ENCODE data around the gene BASP1.
A peak's percentile ranks its signal among the peaks of the same experiment; 100 is the strongest.

The BASP1 gene

GRCh38 chr5:17290540-17290974, 73.1 kb downstream of the BASP1 start:
- no peak overlapping the region for H3K27ac ChIP-seq (replicated peaks; ENCODE audit: low read length)
- no peak overlapping the region for H2BK15ac ChIP-seq (ENCODE audit: low read length)
- no peak overlapping the region for H4K8ac ChIP-seq (ENCODE audit: low read depth, low read length)
- WGBS, 2 donors (ENCODE audit: extremely low coverage in 2 of 2, insufficient read length in 2 of 2, insufficient replicate concordance in 1 of 2): no CpG with 5 or more reads among the region's 9 CpGs
- H2AFZ ChIP-seq (ENCODE audit: low read length): no peak overlapping the region
- no peak overlapping the region for H2AK5ac ChIP-seq (ENCODE audit: low read depth, low read length)
- no peaks in the 10 kb centered on the region for H3K27me3 ChIP-seq (ENCODE audit: control insufficient read depth in 3 of 3, insufficient read depth in 3 of 3, low read depth in 1 of 3, low read length in 3 of 3)
- peak overlapping the region; percentile 24 for H2BK12ac ChIP-seq (ENCODE audit: low read length)
- no peak overlapping the region for H3K4me2 ChIP-seq (ENCODE audit: insufficient read depth, low read length, poor library complexity, severe bottlenecking)
- peaks cover 0 to 2% of the 10 kb centered on the region in 2 donors for H3K9me3 ChIP-seq (replicated peaks in 1 of 2; ENCODE audit: control insufficient read depth in 2 of 2, insufficient read depth in 1 of 2, low read depth in 1 of 2, low read length in 2 of 2)
- no peaks in the 10 kb centered on the region for H3K4me1 ChIP-seq (ENCODE audit: control insufficient read depth in 2 of 2, insufficient read depth in 1 of 2, low read depth in 1 of 2, low read length in 2 of 2)
- no peak overlapping the region for H3K14ac ChIP-seq (ENCODE audit: low read length)
- no peak overlapping the region for H3K4ac ChIP-seq (ENCODE audit: low read length)
- H3K36me3 ChIP-seq (replicated peaks in 1 of 2; ENCODE audit: control insufficient read depth in 2 of 2, insufficient read depth in 2 of 2, low read length in 2 of 2): no peaks in the 10 kb centered on the region
- H3K18ac ChIP-seq (ENCODE audit: low read length): no peak overlapping the region
- H4K91ac ChIP-seq (ENCODE audit: low read depth, low read length, poor library complexity): no peak overlapping the region
- H3K9ac ChIP-seq (ENCODE audit: low read depth, low read length, poor library complexity): no peak overlapping the region
- H2BK120ac ChIP-seq (ENCODE audit: low read depth, low read length): no peak overlapping the region
- no peak overlapping the region for H2BK5ac ChIP-seq (ENCODE audit: low read length)
- no peaks in the 10 kb centered on the region for H3K79me1 ChIP-seq (ENCODE audit: low read depth, low read length)
- no peak for DNase-seq (ENCODE audit: low spot score)
- H3K4me3 ChIP-seq (ENCODE audit: low read length in 2 of 2): no peak overlapping the region
- H3K23ac ChIP-seq (ENCODE audit: low read depth, low read length, poor library complexity): no peak overlapping the region

GRCh38 chr5:17292434-17293015, 75.1 kb downstream of the BASP1 start:
- H2AFZ ChIP-seq (ENCODE audit: low read length): no peak overlapping the region
- no peak overlapping the region for H3K9ac ChIP-seq (ENCODE audit: low read depth, low read length, poor library complexity)
- no peak overlapping the region for H3K14ac ChIP-seq (ENCODE audit: low read length)
- peaks cover 0 to 1% of the 10 kb centered on the region in 2 donors for H3K9me3 ChIP-seq (replicated peaks in 1 of 2; ENCODE audit: control insufficient read depth in 2 of 2, insufficient read depth in 1 of 2, low read depth in 1 of 2, low read length in 2 of 2)
- H3K18ac ChIP-seq (ENCODE audit: low read length): no peak overlapping the region
- H2BK12ac ChIP-seq (ENCODE audit: low read length): no peak overlapping the region
- H2AK5ac ChIP-seq (ENCODE audit: low read depth, low read length): no peak overlapping the region
- no peak for DNase-seq (ENCODE audit: low spot score)
- no peak overlapping the region for H2BK120ac ChIP-seq (ENCODE audit: low read depth, low read length)
- H4K8ac ChIP-seq (ENCODE audit: low read depth, low read length): no peak overlapping the region
- WGBS, 2 donors (ENCODE audit: extremely low coverage in 2 of 2, insufficient read length in 2 of 2, insufficient replicate concordance in 1 of 2): no CpG with 5 or more reads among the region's 12 CpGs
- no peaks in the 10 kb centered on the region for H3K79me1 ChIP-seq (ENCODE audit: low read depth, low read length)
- no peak overlapping the region for H2BK15ac ChIP-seq (ENCODE audit: low read length)
- H3K27me3 ChIP-seq (ENCODE audit: control insufficient read depth in 3 of 3, insufficient read depth in 3 of 3, low read depth in 1 of 3, low read length in 3 of 3): no peaks in the 10 kb centered on the region
- no peak overlapping the region for H2BK5ac ChIP-seq (ENCODE audit: low read length)
- H3K23ac ChIP-seq (ENCODE audit: low read depth, low read length, poor library complexity): no peak overlapping the region
- H3K4me1 ChIP-seq (ENCODE audit: control insufficient read depth in 2 of 2, insufficient read depth in 1 of 2, low read depth in 1 of 2, low read length in 2 of 2): no peaks in the 10 kb centered on the region
- no peaks in the 10 kb centered on the region for H3K36me3 ChIP-seq (replicated peaks in 1 of 2; ENCODE audit: control insufficient read depth in 2 of 2, insufficient read depth in 2 of 2, low read length in 2 of 2)
- no peak overlapping the region for H3K4me3 ChIP-seq (ENCODE audit: low read length in 2 of 2)
- H3K4me2 ChIP-seq (ENCODE audit: insufficient read depth, low read length, poor library complexity, severe bottlenecking): no peak overlapping the region
- H4K91ac ChIP-seq (ENCODE audit: low read depth, low read length, poor library complexity): no peak overlapping the region
- no peak overlapping the region for H3K27ac ChIP-seq (replicated peaks; ENCODE audit: low read length)
- no peak overlapping the region for H3K4ac ChIP-seq (ENCODE audit: low read length)

GRCh38 chr5:17294639-17295311, 77.3 kb downstream of the BASP1 start:
- Histone ChIP-seq H2BK120ac (ENCODE audit: low read depth, low read length) (no peak overlapping the region), H3K79me1 (ENCODE audit: low read depth, low read length) (no peaks in the 10 kb centered on the region), H3K27me3 (ENCODE audit: control insufficient read depth in 3 of 3, insufficient read depth in 3 of 3, low read depth in 1 of 3, low read length in 3 of 3) (no peaks in the 10 kb centered on the region), H3K14ac (ENCODE audit: low read length) (no peak overlapping the region), H3K9me3 (replicated peaks in 1 of 2; ENCODE audit: control insufficient read depth in 2 of 2, insufficient read depth in 1 of 2, low read depth in 1 of 2, low read length in 2 of 2) (no peaks in the 10 kb centered on the region), H2BK5ac (ENCODE audit: low read length) (no peak overlapping the region), H4K8ac (ENCODE audit: low read depth, low read length) (no peak overlapping the region), H3K4ac (ENCODE audit: low read length) (no peak overlapping the region), H3K23ac (ENCODE audit: low read depth, low read length, poor library complexity) (no peak overlapping the region), H3K27ac (replicated peaks; ENCODE audit: low read length) (no peak overlapping the region), H3K4me3 (ENCODE audit: low read length in 2 of 2) (no peak overlapping the region), H2AK5ac (ENCODE audit: low read depth, low read length) (no peak overlapping the region), H2AFZ (ENCODE audit: low read length) (no peak overlapping the region), H3K4me2 (ENCODE audit: insufficient read depth, low read length, poor library complexity, severe bottlenecking) (no peak overlapping the region), H4K91ac (ENCODE audit: low read depth, low read length, poor library complexity) (no peak overlapping the region), H3K4me1 (ENCODE audit: control insufficient read depth in 2 of 2, insufficient read depth in 1 of 2, low read depth in 1 of 2, low read length in 2 of 2) (peaks cover 0 to under 1% of the 10 kb centered on the region in 2 donors), H2BK15ac (ENCODE audit: low read length) (no peak overlapping the region), H3K36me3 (replicated peaks in 1 of 2; ENCODE audit: control insufficient read depth in 2 of 2, insufficient read depth in 2 of 2, low read length in 2 of 2) (no peaks in the 10 kb centered on the region), H3K18ac (ENCODE audit: low read length) (no peak overlapping the region), H3K9ac (ENCODE audit: low read depth, low read length, poor library complexity) (no peak overlapping the region), H2BK12ac (ENCODE audit: low read length) (no peak overlapping the region)
- WGBS, 2 donors (ENCODE audit: extremely low coverage in 2 of 2, insufficient read length in 2 of 2, insufficient replicate concordance in 1 of 2): no CpG with 5 or more reads among the region's 8 CpGs
- DNase-seq (ENCODE audit: low spot score): no peak

GRCh38 chr5:17295671-17296070, 78.2 kb downstream of the BASP1 start:
- no peak overlapping the region for H3K4me3 ChIP-seq (ENCODE audit: low read length in 2 of 2)
- no peak overlapping the region for H2BK120ac ChIP-seq (ENCODE audit: low read depth, low read length)
- no peak overlapping the region for H4K8ac ChIP-seq (ENCODE audit: low read depth, low read length)
- H2BK12ac ChIP-seq (ENCODE audit: low read length): no peak overlapping the region
- H3K4me1 ChIP-seq (ENCODE audit: control insufficient read depth in 2 of 2, insufficient read depth in 1 of 2, low read depth in 1 of 2, low read length in 2 of 2): peaks cover 0 to 7% of the 10 kb centered on the region in 2 donors
- no peak overlapping the region for H2BK15ac ChIP-seq (ENCODE audit: low read length)
- H3K9me3 ChIP-seq (replicated peaks in 1 of 2; ENCODE audit: control insufficient read depth in 2 of 2, insufficient read depth in 1 of 2, low read depth in 1 of 2, low read length in 2 of 2): no peaks in the 10 kb centered on the region
- no peak overlapping the region for H2BK5ac ChIP-seq (ENCODE audit: low read length)
- no peak overlapping the region for H3K18ac ChIP-seq (ENCODE audit: low read length)
- H4K91ac ChIP-seq (ENCODE audit: low read depth, low read length, poor library complexity): no peak overlapping the region
- no peak for DNase-seq (ENCODE audit: low spot score)
- no peak overlapping the region for H3K4me2 ChIP-seq (ENCODE audit: insufficient read depth, low read length, poor library complexity, severe bottlenecking)
- H3K14ac ChIP-seq (ENCODE audit: low read length): no peak overlapping the region
- no peak overlapping the region for H2AFZ ChIP-seq (ENCODE audit: low read length)
- WGBS, 2 donors (ENCODE audit: extremely low coverage in 2 of 2, insufficient read length in 2 of 2, insufficient replicate concordance in 1 of 2): no CpG with 5 or more reads among the region's 3 CpGs
- H3K23ac ChIP-seq (ENCODE audit: low read depth, low read length, poor library complexity): no peak overlapping the region
- no peak overlapping the region for H3K9ac ChIP-seq (ENCODE audit: low read depth, low read length, poor library complexity)
- no peak overlapping the region for H2AK5ac ChIP-seq (ENCODE audit: low read depth, low read length)
- no peak overlapping the region for H3K4ac ChIP-seq (ENCODE audit: low read length)
- H3K27me3 ChIP-seq (ENCODE audit: control insufficient read depth in 3 of 3, insufficient read depth in 3 of 3, low read depth in 1 of 3, low read length in 3 of 3): no peaks in the 10 kb centered on the region
- no peaks in the 10 kb centered on the region for H3K36me3 ChIP-seq (replicated peaks in 1 of 2; ENCODE audit: control insufficient read depth in 2 of 2, insufficient read depth in 2 of 2, low read length in 2 of 2)
- no peaks in the 10 kb centered on the region for H3K79me1 ChIP-seq (ENCODE audit: low read depth, low read length)
- no peak overlapping the region for H3K27ac ChIP-seq (replicated peaks; ENCODE audit: low read length)

Data from neuronal stem cell (in vitro differentiated cells).